ENCODE data around the gene CRLF3.
"Not testable (repeated sequence)": the region's sequence is repeated elsewhere in the genome, so short reads cannot be mapped to it uniquely, and the experiment has no call there.

CRLF3 gene

GRCh38 chr17:30827082-30827481, 2.6 kb upstream of the CRLF3 start:
- Mint-ChIP-seq H3K27me3 (no peaks in the 10 kb centered on the region), H3K4me1 (ENCODE audit: low read depth) (peaks cover 33% of the 10 kb centered on the region), H3K36me3 (ENCODE audit: low read depth) (peaks cover 18% of the 10 kb centered on the region), H3K9me3 (no peaks in the 10 kb centered on the region), H3K4me3 (no peak overlapping the region), H3K27ac (no peak overlapping the region)
- intact Hi-C loops (cut with micrococcal nuclease): no loop called here

DNA sequence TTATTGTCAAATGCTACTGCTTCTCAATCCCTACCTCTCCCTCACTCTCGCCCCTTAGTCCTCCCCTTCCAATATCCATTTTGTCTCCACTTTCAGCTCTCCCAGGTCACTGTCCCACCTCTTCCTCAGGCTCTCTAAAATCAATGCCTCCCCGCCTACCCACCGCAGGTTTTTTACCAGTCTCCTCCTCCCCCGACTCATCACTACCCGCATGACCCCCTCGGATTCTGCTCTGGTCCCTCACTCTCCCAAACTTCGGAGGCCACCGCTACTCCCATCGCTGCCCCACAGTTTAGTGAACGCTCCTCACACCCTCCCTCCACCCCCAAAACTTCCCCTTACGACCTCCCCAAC, 513 bp downstream of the CRLF3 start:
- intact Hi-C loops (cut with micrococcal nuclease): loop anchor here (5.0 kb wide), 1 partner anchor 347 kb away; the partner anchor contains the start of gene GOSR1
- Mint-ChIP-seq H3K4me1 (ENCODE audit: low read depth) (peaks cover 50% of the 10 kb centered on the region), H3K4me3 (peak overlapping the region; percentile 100)

DNA sequence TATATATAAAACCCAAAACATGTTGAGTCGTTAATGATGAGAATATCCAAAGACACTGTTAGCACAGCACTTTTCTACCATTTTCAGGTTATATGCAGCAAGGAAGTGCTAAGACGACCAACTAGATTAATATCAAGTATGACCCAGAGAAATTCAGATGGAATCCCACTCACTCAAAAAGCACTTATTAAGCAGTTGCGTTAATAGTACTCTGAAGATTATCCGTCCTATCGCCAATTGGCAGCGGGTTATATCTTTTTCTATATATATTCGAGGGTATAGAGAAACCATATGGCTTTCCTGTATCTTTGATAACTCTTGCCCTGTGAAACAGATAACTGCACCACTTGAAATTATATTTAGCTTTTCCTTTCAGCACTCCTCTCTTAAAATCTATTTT, 1.1 kb downstream of the CRLF3 start:
- Mint-ChIP-seq H3K27me3 (no peaks in the 10 kb centered on the region), H3K4me1 (ENCODE audit: low read depth) (peaks cover 56% of the 10 kb centered on the region), H3K36me3 (ENCODE audit: low read depth) (peaks cover 22% of the 10 kb centered on the region), H3K27ac (peak overlapping the region; percentile 95), H3K9me3 (no peaks in the 10 kb centered on the region), H3K4me3 (peak overlapping the region; percentile 100)
- intact Hi-C loops (cut with micrococcal nuclease): loop anchor here (2.0 to 5.0 kb wide), 2 partner anchors 15 to 346 kb away; partner anchors contain the start of gene GOSR1

More for the DNA sequence above, 513 bp downstream of the CRLF3 start:
- Mint-ChIP-seq H3K9me3 (no peaks in the 10 kb centered on the region), H3K36me3 (ENCODE audit: low read depth) (peaks cover 17% of the 10 kb centered on the region), H3K27me3 (no peaks in the 10 kb centered on the region), H3K27ac (peak overlapping the region; percentile 95)

DNA sequence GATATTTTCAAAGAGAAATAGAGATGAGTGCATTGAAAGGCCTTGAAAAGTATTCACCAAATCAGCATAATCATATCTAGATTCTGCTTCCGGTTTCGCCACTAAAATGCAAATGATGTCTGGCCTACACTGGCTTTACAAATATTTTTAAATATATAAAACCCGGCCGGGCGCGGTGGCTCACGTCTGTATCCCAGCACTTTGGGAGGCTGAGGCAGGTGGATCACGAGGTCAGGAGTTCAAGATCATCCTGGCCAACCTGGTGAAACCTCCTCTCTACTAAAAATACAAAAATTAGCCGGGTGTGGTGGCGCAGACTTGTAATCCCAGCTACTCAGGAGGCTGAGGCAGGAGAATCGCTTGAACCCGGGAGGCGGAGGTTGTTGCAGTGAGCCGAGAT, 1.6 kb downstream of the CRLF3 start:
- intact Hi-C loops (cut with micrococcal nuclease): loop anchor here (2.0 to 5.0 kb wide), 2 partner anchors 14 to 346 kb away; partner anchors contain the start of gene GOSR1
- not testable (repeated sequence) for H3K27me3 Mint-ChIP-seq, H3K9me3 Mint-ChIP-seq
- Mint-ChIP-seq H3K4me3 (peak overlapping the region; percentile 100), H3K4me1 (ENCODE audit: low read depth) (peaks cover 57% of the 10 kb centered on the region), H3K36me3 (ENCODE audit: low read depth) (peaks cover 22% of the 10 kb centered on the region), H3K27ac (peak overlapping the region; percentile 92)

GRCh38 chr17:30821871-30822723, 2.4 kb downstream of the CRLF3 start:
- Mint-ChIP-seq H3K27ac (peak overlapping the region; percentile 92), H3K27me3 (no peaks in the 10 kb centered on the region), H3K36me3 (ENCODE audit: low read depth) (peaks cover 23% of the 10 kb centered on the region), H3K4me3 (peak overlapping the region; percentile 100), H3K4me1 (ENCODE audit: low read depth) (peaks cover 58% of the 10 kb centered on the region), H3K9me3 (no peaks in the 10 kb centered on the region)
- intact Hi-C loops (cut with micrococcal nuclease): loop anchor here (2.0 to 5.0 kb wide), 2 partner anchors 13 to 345 kb away; partner anchors contain the start of gene GOSR1

GRCh38 chr17:30819971-30820705, 4.4 kb downstream of the CRLF3 start:
- H3K9me3 Mint-ChIP-seq: no peaks in the 10 kb centered on the region
- H3K27me3 Mint-ChIP-seq: no peaks in the 10 kb centered on the region
- peak overlapping the region; percentile 92 for H3K27ac Mint-ChIP-seq
- peaks cover 67% of the 10 kb centered on the region for H3K4me1 Mint-ChIP-seq (ENCODE audit: low read depth)
- intact Hi-C loops (cut with micrococcal nuclease): loop anchor here (5.0 kb wide), 1 partner anchor 343 kb away; the partner anchor contains the start of gene GOSR1
- peaks cover 39% of the 10 kb centered on the region for H3K36me3 Mint-ChIP-seq (ENCODE audit: low read depth)
- peak overlapping the region; percentile 100 for H3K4me3 Mint-ChIP-seq

DNA sequence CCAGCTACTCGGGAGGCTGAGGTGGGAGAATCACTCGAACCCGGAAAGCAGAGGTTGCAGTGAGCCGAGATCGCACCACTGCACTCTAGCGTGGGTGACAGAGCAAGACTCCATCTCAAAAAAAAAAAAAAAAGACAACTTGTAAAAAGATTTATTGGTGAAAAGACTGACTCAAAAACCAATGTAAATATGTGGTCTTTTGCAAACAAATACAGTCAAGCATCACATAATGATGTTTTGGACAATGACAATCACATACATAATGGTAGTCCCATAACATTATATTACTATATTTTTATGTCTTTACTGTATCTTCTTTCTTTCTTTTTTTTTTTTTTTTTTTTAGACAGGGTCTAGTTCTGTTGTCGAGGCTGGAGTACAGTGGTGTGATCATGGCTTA, 8.3 kb downstream of the CRLF3 start:
- Mint-ChIP-seq H3K4me1 (ENCODE audit: low read depth) (peaks cover 59% of the 10 kb centered on the region), H3K27ac (peak overlapping the region; percentile 83), H3K27me3 (no peaks in the 10 kb centered on the region), H3K36me3 (ENCODE audit: low read depth) (peaks cover 50% of the 10 kb centered on the region), H3K4me3 (no peak overlapping the region), H3K9me3 (no peaks in the 10 kb centered on the region)
- intact Hi-C loops (cut with micrococcal nuclease): no loop called here

DNA sequence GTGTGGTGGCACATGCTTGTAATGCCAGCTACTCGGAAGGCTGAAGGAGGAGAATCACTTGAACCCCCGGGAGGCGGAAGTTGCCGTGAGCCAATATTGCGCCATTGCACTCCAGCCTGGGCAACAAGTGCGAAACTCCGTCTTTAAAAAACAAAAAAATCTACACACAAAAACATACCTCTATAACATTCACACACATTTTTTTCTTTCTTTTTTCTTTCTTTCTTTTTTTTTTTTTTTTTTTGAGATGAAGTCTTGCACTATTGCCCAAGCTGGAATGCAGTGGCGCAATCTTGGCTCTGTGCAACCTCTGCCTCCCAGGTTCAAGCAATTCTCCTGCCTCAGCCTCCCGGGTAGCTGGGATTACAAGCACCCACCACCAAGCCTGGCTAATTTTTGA, 9.6 kb downstream of the CRLF3 start:
- H3K27me3 Mint-ChIP-seq; H3K9me3 Mint-ChIP-seq; intact Hi-C loops (cut with micrococcal nuclease): not testable (repeated sequence)
- peaks cover 63% of the 10 kb centered on the region for H3K36me3 Mint-ChIP-seq (ENCODE audit: low read depth)
- H3K4me1 Mint-ChIP-seq (ENCODE audit: low read depth): peaks cover 48% of the 10 kb centered on the region
- H3K27ac Mint-ChIP-seq: peak overlapping the region; percentile 83
- H3K4me3 Mint-ChIP-seq: peak overlapping the region; percentile 70

DNA sequence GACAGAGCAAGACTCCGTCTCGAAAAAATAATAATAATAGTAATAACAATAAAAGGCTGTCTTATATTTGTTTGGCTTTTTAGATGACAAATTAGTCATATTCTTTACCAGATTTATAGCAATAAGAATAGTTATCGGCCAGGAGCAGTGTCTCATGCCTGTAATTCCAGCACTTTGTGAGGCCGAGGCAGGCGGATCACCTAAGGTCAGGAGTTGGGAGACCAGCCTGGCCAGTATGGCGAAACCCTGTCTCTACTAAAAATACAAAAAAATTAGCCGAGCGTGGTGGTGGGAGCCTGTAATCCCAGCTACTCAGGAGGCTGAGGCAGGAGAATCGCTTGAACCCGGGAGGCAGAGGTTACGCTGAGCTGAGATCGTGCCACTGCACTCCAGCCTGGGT, 10.3 kb downstream of the CRLF3 start:
- intact Hi-C loops (cut with micrococcal nuclease); H3K9me3 Mint-ChIP-seq; H3K27me3 Mint-ChIP-seq: not testable (repeated sequence)
- Mint-ChIP-seq H3K4me1 (ENCODE audit: low read depth) (peaks cover 51% of the 10 kb centered on the region), H3K4me3 (peak overlapping the region; percentile 2), H3K27ac (peak overlapping the region; percentile 83), H3K36me3 (ENCODE audit: low read depth) (peaks cover 68% of the 10 kb centered on the region)

- H3K4me1 Mint-ChIP-seq (ENCODE audit: low read depth): peaks cover 49% of the 10 kb centered on the region
- no peak overlapping the region for H3K4me3 Mint-ChIP-seq
- no peaks in the 10 kb centered on the region for H3K9me3 Mint-ChIP-seq
- peak overlapping the region; percentile 61 for H3K27ac Mint-ChIP-seq
- H3K36me3 Mint-ChIP-seq (ENCODE audit: low read depth): peaks cover 63% of the 10 kb centered on the region
- H3K27me3 Mint-ChIP-seq: no peaks in the 10 kb centered on the region
- intact Hi-C loops (cut with micrococcal nuclease): no loop called here
These were observed 12.0 kb downstream of the CRLF3 start for GRCh38 chr17:30812218-30813177.

DNA sequence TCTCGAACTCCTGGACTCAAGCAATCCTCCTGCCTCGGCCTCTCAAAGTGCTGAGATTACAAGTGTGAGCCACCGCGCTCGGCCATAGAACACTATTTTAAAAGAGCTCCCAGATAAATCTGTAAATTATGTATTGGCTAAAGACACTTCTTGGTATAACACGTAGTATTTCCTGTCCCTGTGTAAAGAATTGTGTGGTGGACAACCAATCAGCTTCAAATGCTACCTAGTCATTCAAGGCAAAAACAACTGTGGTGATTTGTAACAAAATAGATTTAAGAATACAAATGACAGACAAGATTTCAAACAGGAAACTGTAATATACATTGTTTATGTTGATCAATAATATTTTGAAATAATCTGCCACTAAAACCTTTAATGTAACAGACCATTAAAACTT, 14.6 kb downstream of the CRLF3 start:
- Mint-ChIP-seq H3K27me3 (no peaks in the 10 kb centered on the region), H3K36me3 (ENCODE audit: low read depth) (peaks cover 48% of the 10 kb centered on the region), H3K9me3 (no peaks in the 10 kb centered on the region), H3K27ac (peak overlapping the region; percentile 81), H3K4me3 (no peak overlapping the region), H3K4me1 (ENCODE audit: low read depth) (peaks cover 51% of the 10 kb centered on the region)
- intact Hi-C loops (cut with micrococcal nuclease): loop anchor here (2.0 kb wide), 1 partner anchor 13 kb away; no protein-coding TSS in a partner anchor

GRCh38 chr17:30808785-30809286, 15.7 kb downstream of the CRLF3 start:
- Mint-ChIP-seq H3K9me3 (no peaks in the 10 kb centered on the region), H3K4me1 (ENCODE audit: low read depth) (peaks cover 46% of the 10 kb centered on the region), H3K36me3 (ENCODE audit: low read depth) (peaks cover 53% of the 10 kb centered on the region), H3K4me3 (peak overlapping the region; percentile 58), H3K27me3 (no peaks in the 10 kb centered on the region), H3K27ac (peak overlapping the region; percentile 81)
- intact Hi-C loops (cut with micrococcal nuclease): loop anchor here (2.0 kb wide), 1 partner anchor 14 kb away; no protein-coding TSS in a partner anchor

- H3K4me3 Mint-ChIP-seq: peak overlapping the region; percentile 6
- H3K27me3 Mint-ChIP-seq: no peaks in the 10 kb centered on the region
- H3K36me3 Mint-ChIP-seq (ENCODE audit: low read depth): peaks cover 56% of the 10 kb centered on the region
- H3K27ac Mint-ChIP-seq: peak overlapping the region; percentile 81
- peaks cover 41% of the 10 kb centered on the region for H3K4me1 Mint-ChIP-seq (ENCODE audit: low read depth)
- intact Hi-C loops (cut with micrococcal nuclease): loop anchor here (2.0 kb wide), 1 partner anchor 15 kb away; no protein-coding TSS in a partner anchor
- no peaks in the 10 kb centered on the region for H3K9me3 Mint-ChIP-seq
These were observed 16.6 kb downstream of the CRLF3 start for GRCh38 chr17:30807896-30808295.
